Measurements from ENCODE around the gene TFEB.

The TFEB gene

GRCh38 chr6:41654698-41655151, 80.7 kb downstream of the TFEB start:
- H3K4me1 ChIP-seq (ENCODE audit: control insufficient read depth, low read length) = no peaks in the 10 kb centered on the region
- H3F3A ChIP-seq (ENCODE audit: control insufficient read depth, insufficient read depth) = no peaks in the 10 kb centered on the region
- H3K4me3 ChIP-seq (ENCODE audit: low read length) = no peak overlapping the region
- H4K20me1 ChIP-seq (ENCODE audit: control insufficient read depth, insufficient read depth, low read depth, low read length) = no peaks in the 10 kb centered on the region
- TF ChIP-seq EZH2phosphoT487 (IDR thresholded peaks at IDR 0.05; ENCODE audit: borderline replicate concordance, low read length) (no peak), CTCF (IDR thresholded peaks at IDR 0.05; ENCODE audit: low read depth, low read length, poor library complexity, severe bottlenecking) (no peak)
- no peaks in the 10 kb centered on the region for H3K79me2 ChIP-seq (ENCODE audit: control insufficient read depth, low read length)
- no peak overlapping the region for H3K27ac ChIP-seq (ENCODE audit: low read depth, low read length)
- H3K36me3 ChIP-seq (ENCODE audit: control insufficient read depth, low read length) = no peaks in the 10 kb centered on the region
- no peak overlapping the region for H3K4me2 ChIP-seq (ENCODE audit: low read length)
- no peaks in the 10 kb centered on the region for H3K9me3 ChIP-seq (ENCODE audit: control insufficient read depth, insufficient read depth, low read length)
- no peaks in the 10 kb centered on the region for H3K9me2 ChIP-seq (replicated peaks; ENCODE audit: control insufficient read depth, low read length)
- H3K27me3 ChIP-seq (ENCODE audit: control insufficient read depth, low read length) = peaks cover 10% of the 10 kb centered on the region; the same call in 1 of the 2 replicates

GRCh38 chr6:41654151-41654697, 81.2 kb downstream of the TFEB start:
- Histone ChIP-seq H3K9me3 (ENCODE audit: control insufficient read depth, insufficient read depth, low read length) (no peaks in the 10 kb centered on the region), H3K79me2 (ENCODE audit: control insufficient read depth, low read length) (no peaks in the 10 kb centered on the region), H3K4me3 (ENCODE audit: low read length) (no peak overlapping the region), H4K20me1 (ENCODE audit: control insufficient read depth, insufficient read depth, low read depth, low read length) (no peaks in the 10 kb centered on the region), H3F3A (ENCODE audit: control insufficient read depth, insufficient read depth) (no peaks in the 10 kb centered on the region), H3K4me2 (ENCODE audit: low read length) (no peak overlapping the region), H3K4me1 (ENCODE audit: control insufficient read depth, low read length) (no peaks in the 10 kb centered on the region), H3K9me2 (replicated peaks; ENCODE audit: control insufficient read depth, low read length) (no peaks in the 10 kb centered on the region), H3K27ac (ENCODE audit: low read depth, low read length) (no peak overlapping the region), H3K36me3 (ENCODE audit: control insufficient read depth, low read length) (no peaks in the 10 kb centered on the region), H3K27me3 (ENCODE audit: control insufficient read depth, low read length) (peaks cover 11% of the 10 kb centered on the region; the same call in 1 of the 2 replicates)
- no peak for TF ChIP-seq EZH2phosphoT487 (IDR thresholded peaks at IDR 0.05; ENCODE audit: borderline replicate concordance, low read length)
- TF ChIP-seq CTCF (IDR thresholded peaks at IDR 0.05; ENCODE audit: low read depth, low read length, poor library complexity, severe bottlenecking) = no peak

- H3K4me3 ChIP-seq (ENCODE audit: low read length) = no peak overlapping the region
- no peaks in the 10 kb centered on the region for H3F3A ChIP-seq (ENCODE audit: control insufficient read depth, insufficient read depth)
- H3K27me3 ChIP-seq (ENCODE audit: control insufficient read depth, low read length) = peaks cover 12% of the 10 kb centered on the region; the same call in 1 of the 2 replicates
- no peaks in the 10 kb centered on the region for H4K20me1 ChIP-seq (ENCODE audit: control insufficient read depth, insufficient read depth, low read depth, low read length)
- H3K4me2 ChIP-seq (ENCODE audit: low read length) = no peak overlapping the region
- no peaks in the 10 kb centered on the region for H3K36me3 ChIP-seq (ENCODE audit: control insufficient read depth, low read length)
- no peaks in the 10 kb centered on the region for H3K9me3 ChIP-seq (ENCODE audit: control insufficient read depth, insufficient read depth, low read length)
- H3K9me2 ChIP-seq (replicated peaks; ENCODE audit: control insufficient read depth, low read length) = no peaks in the 10 kb centered on the region
- no peaks in the 10 kb centered on the region for H3K79me2 ChIP-seq (ENCODE audit: control insufficient read depth, low read length)
- TF ChIP-seq EZH2phosphoT487 (IDR thresholded peaks at IDR 0.05; ENCODE audit: borderline replicate concordance, low read length) = no peak
- no peak for TF ChIP-seq CTCF (IDR thresholded peaks at IDR 0.05; ENCODE audit: low read depth, low read length, poor library complexity, severe bottlenecking)
- no peaks in the 10 kb centered on the region for H3K4me1 ChIP-seq (ENCODE audit: control insufficient read depth, low read length)
- H3K27ac ChIP-seq (ENCODE audit: low read depth, low read length) = no peak overlapping the region
Observed at GRCh38 chr6:41653691-41654090, 81.7 kb downstream of the TFEB start.

Measured in DOHH2 (cell line).